KBM-7 (cell line): ENCODE data around the gene TAGLN3.
A peak's percentile ranks its signal among the peaks of the same experiment; 100 is the strongest.

Source experiments
- DNase-seq: peaks from one replicate; pipeline ENCODE4 v3.0.0-alpha.2; 2015
- in situ Hi-C: fragments of 300-500 bp; cut with MboI; formaldehyde crosslinking; loops from 2 replicates; pipeline ENCODE4 v1.14.3; 2020; ENCODE audit warnings: low sequenced_read_pairs, low pct_unique_long_range_greater_than_20kb, mixed read lengths

The TAGLN3 gene

GRCh38 chr3:112003321-112004080 lies 4.8 kb downstream of the TAGLN3 start:
- DNase-seq: no peak
- in situ Hi-C loops: no loop called here

- DNase-seq: no peak
- in situ Hi-C loops: no loop called here
Observed at GRCh38 chr3:112004187-112004586, 5.5 kb downstream of the TAGLN3 start.

- in situ Hi-C loops: no loop called here
- no peak for DNase-seq
Observed at GRCh38 chr3:112004669-112005068, 5.9 kb downstream of the TAGLN3 start.

GRCh38 chr3:112005091-112005672 lies 6.5 kb downstream of the TAGLN3 start:
- in situ Hi-C loops: no loop called here
- no peak for DNase-seq

- DNase-seq: no peak
- in situ Hi-C loops: no loop called here
Observed at GRCh38 chr3:112007633-112008032, 8.9 kb downstream of the TAGLN3 start.

DNA sequence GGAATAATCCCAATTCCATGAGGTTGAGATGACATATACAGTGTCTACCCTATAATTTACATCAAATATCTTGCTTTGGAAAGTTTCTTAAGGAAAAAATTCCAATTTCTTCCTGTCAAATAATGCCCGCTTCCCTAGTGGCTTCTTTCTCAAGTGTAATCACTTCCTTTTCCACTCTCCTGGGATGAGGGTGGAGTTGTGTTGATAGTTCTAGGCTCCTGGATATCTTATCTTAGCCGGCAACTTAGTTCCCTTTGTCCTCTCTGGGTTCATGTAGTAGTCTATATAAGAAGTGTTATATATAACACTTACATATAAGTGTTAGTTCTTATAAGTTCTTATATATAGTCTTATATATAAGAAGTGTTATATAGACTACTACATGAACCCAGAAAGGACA lies 10.9 kb downstream of the TAGLN3 start:
- in situ Hi-C loops: no loop called here
- no peak for DNase-seq

- in situ Hi-C loops: no loop called here
- DNase-seq: no peak
Observed at GRCh38 chr3:112010636-112011035, 11.9 kb downstream of the TAGLN3 start.

- in situ Hi-C loops: no loop called here
- DNase-seq: no peak
Observed at GRCh38 chr3:112011376-112011940, 12.7 kb downstream of the TAGLN3 start.

DNA sequence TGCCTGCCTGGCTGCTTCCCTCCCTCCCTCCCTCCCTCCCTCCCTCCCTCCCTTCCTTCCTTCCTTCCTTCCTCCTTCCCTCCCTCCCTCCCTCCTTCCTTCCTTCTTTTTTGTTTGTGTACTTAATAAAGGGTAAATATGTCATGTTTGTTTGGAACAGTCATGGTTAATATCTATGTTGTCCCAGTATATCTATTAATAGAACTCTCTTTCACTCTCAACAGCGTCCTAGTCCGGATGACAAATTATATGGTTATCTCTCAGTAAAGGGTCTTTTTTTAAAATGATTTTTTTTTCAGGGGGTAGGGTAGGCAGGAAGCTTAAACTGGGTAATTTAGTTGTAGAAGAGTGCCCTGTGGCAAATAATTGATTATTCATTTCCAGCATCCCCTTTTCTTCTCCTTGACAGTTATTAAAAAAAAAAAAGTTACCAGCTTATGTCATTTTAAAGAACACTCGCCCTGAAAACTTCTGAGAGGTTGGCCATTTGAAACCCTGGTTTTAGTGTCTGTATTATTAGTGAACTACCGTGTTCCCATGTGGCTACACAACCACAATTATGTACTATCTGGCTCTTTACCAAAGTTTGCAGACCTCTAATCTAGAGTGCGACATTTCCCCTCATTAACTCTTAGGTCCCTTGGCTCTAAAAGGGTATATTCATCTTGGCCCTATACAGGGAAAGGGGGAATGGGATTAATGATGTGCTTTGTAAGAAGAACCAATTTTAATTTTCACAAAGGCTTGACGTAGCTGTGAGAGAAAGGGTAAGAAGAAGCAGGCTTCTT lies 13.7 kb downstream of the TAGLN3 start:
- no peak for DNase-seq
- in situ Hi-C loops: no loop called here

- DNase-seq: peak; percentile 63
- in situ Hi-C loops: no loop called here
Observed at GRCh38 chr3:112013058-112013783, 14.5 kb downstream of the TAGLN3 start.

DNA sequence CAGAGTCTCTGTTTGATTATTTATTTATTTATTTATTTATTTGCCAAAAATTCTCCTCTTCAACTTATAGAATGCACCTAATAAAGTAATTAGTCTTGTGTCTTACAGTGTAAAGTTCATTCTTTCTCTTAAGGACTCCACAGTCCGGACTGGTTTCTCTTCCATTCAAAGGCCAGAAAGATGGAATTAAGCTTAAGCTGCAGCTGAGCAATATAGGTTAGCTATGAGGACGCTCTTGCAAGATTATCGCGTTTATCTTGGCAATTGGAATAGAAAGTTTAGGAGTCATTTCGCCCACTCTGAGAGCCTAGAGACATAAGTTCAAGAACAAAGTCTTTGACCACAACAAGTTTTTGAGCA lies 15.0 kb downstream of the TAGLN3 start:
- in situ Hi-C loops: no loop called here

GRCh38 chr3:112017091-112017490 lies 18.4 kb downstream of the TAGLN3 start:
- DNase-seq: no peak
- in situ Hi-C loops: no loop called here

More for the DNA sequence above, 15.0 kb downstream of the TAGLN3 start:
- DNase-seq: no peak

GRCh38 chr3:112018712-112019111 lies 20.0 kb downstream of the TAGLN3 start:
- no peak for DNase-seq
- in situ Hi-C loops: no loop called here

DNA sequence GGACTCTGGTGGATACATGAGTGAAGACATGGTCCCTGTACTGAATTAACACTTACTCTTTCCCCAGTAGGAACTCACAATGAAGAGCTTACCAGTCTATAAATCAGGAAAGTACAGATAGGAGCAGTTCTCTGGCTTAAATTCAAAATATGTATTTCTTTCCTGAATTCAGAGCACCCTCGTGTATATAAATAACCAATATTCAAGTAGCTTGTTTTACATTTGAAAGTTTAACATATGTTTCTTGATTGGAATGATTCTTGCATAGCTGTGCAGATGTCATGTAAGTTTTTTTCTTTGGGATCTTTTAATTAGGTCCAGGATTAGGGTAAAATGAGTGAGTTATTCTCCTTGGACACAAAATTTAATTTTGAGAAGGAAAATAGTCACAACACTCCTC lies 21.0 kb downstream of the TAGLN3 start:
- DNase-seq: no peak
- in situ Hi-C loops: no loop called here

GRCh38 chr3:112020674-112021085 lies 22.0 kb downstream of the TAGLN3 start:
- in situ Hi-C loops: no loop called here
- DNase-seq: no peak

- in situ Hi-C loops: no loop called here
- DNase-seq: no peak
Observed at GRCh38 chr3:112027142-112027541, 28.4 kb downstream of the TAGLN3 start.

DNA sequence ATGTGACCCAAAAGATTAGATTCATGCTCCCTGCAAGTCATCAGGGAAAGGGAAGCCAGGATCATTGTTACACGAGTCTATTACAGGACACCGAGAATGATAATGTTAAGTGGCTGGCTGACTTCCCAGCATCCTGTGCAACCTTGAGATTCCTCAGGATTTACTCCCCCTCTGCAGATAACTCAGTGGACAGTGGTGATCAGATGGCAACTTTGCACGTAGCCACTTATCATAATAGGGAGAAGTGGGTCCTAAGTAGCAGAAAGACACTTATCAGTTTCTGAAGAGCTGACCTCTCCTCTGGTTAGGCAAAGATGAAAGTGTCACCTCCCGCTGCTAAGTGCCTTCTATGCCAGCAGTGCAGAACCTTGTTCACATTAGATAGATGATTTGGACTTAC lies 29.1 kb downstream of the TAGLN3 start:
- in situ Hi-C loops: no loop called here
- no peak for DNase-seq

- DNase-seq: no peak
- in situ Hi-C loops: no loop called here
Observed at GRCh38 chr3:112030901-112031300, 32.2 kb downstream of the TAGLN3 start.

- in situ Hi-C loops: no loop called here
- DNase-seq: no peak
Observed at GRCh38 chr3:112032098-112032731, 33.5 kb downstream of the TAGLN3 start.
